Esophagus muscularis mucosa (tissue), 4 donors: ENCODE measurements around the gene EXOSC5.

ENCODE experiments used
- CTCF ChIP-seq, 3 experiments: fragments of 200-600 bp in 2 of 3; fragments of 450-650 bp in 1 of 3; sonication (generic) in 2 of 3; IDR thresholded peaks; one replicate each; pipeline ENCODE4 v1.5.1; 2017 to 2019; ENCODE audit warnings: antibody characterized with exemption in 3 of 3, mild to moderate bottlenecking in 2 of 3, moderate library complexity in 1 of 3
- EP300 ChIP-seq: sonication (generic); formaldehyde crosslinking; IDR thresholded peaks from one replicate; pipeline ENCODE4 v1.6.1; 2017; ENCODE audit warnings: antibody characterized with exemption
- POLR2A ChIP-seq: fragments of 450-650 bp; IDR thresholded peaks from one replicate; pipeline ENCODE4 v1.6.1; 2017; ENCODE audit warnings: antibody characterized with exemption, moderate library complexity, mild to moderate bottlenecking, low read depth
- POLR2AphosphoS5 ChIP-seq, 2 donors: sonication (generic); formaldehyde crosslinking; IDR thresholded peaks; one replicate each; pipeline ENCODE4 v1.6.1; 2017; ENCODE audit warnings: antibody characterized with exemption in 2 of 2

GRCh38 chr19:41371541-41371940 is 25.6 kb downstream of the EXOSC5 start:
- no peak for TF ChIP-seq CTCF (IDR thresholded peaks at IDR 0.05)
- TF ChIP-seq POLR2A: no peak
- TF ChIP-seq POLR2AphosphoS5 (IDR thresholded peaks at IDR 0.05): no peak
- TF ChIP-seq EP300: no peak
